ENCODE data around the gene AMPH.

AMPH gene

GRCh38 chr7:38550836-38551235 lies 80.3 kb downstream of the AMPH start:
- no peak overlapping the region for H2BK5ac ChIP-seq (ENCODE audit: low read length)
- no peak overlapping the region for H3K4me2 ChIP-seq (ENCODE audit: insufficient read depth, low read length, poor library complexity, severe bottlenecking)
- H2BK15ac ChIP-seq (ENCODE audit: low read length), result no peak overlapping the region
- H3K36me3 ChIP-seq (replicated peaks in 1 of 2; ENCODE audit: control insufficient read depth in 2 of 2, insufficient read depth in 2 of 2, low read length in 2 of 2), result no peaks in the 10 kb centered on the region
- no peak overlapping the region for H2BK12ac ChIP-seq (ENCODE audit: low read length)
- DNase-seq (ENCODE audit: low spot score), result no peak
- H3K27me3 ChIP-seq (ENCODE audit: control insufficient read depth in 3 of 3, insufficient read depth in 3 of 3, low read depth in 1 of 3, low read length in 3 of 3), result no peaks in the 10 kb centered on the region
- no peak overlapping the region for H3K23ac ChIP-seq (ENCODE audit: low read depth, low read length, poor library complexity)
- H3K9me3 ChIP-seq (replicated peaks in 1 of 2; ENCODE audit: control insufficient read depth in 2 of 2, insufficient read depth in 1 of 2, low read depth in 1 of 2, low read length in 2 of 2), result no peaks in the 10 kb centered on the region
- H3K4ac ChIP-seq (ENCODE audit: low read length), result no peak overlapping the region
- H2AK5ac ChIP-seq (ENCODE audit: low read depth, low read length), result no peak overlapping the region
- no peak overlapping the region for H2AFZ ChIP-seq (ENCODE audit: low read length)
- no peak overlapping the region for H4K91ac ChIP-seq (ENCODE audit: low read depth, low read length, poor library complexity)
- no peak overlapping the region for H3K4me3 ChIP-seq (ENCODE audit: low read length in 2 of 2)
- no CpG with 5 or more reads among the region's 3 CpGs for WGBS, 2 donors (ENCODE audit: extremely low coverage in 2 of 2, insufficient read length in 2 of 2, insufficient replicate concordance in 1 of 2)
- no peak overlapping the region for H4K8ac ChIP-seq (ENCODE audit: low read depth, low read length)
- H3K14ac ChIP-seq (ENCODE audit: low read length), result no peak overlapping the region
- H3K79me1 ChIP-seq (ENCODE audit: low read depth, low read length), result no peaks in the 10 kb centered on the region
- H3K9ac ChIP-seq (ENCODE audit: low read depth, low read length, poor library complexity), result no peak overlapping the region
- peaks cover 0 to 10% of the 10 kb centered on the region in 2 donors for H3K4me1 ChIP-seq (ENCODE audit: control insufficient read depth in 2 of 2, insufficient read depth in 1 of 2, low read depth in 1 of 2, low read length in 2 of 2)
- H3K27ac ChIP-seq (replicated peaks; ENCODE audit: low read length), result no peak overlapping the region
- H3K18ac ChIP-seq (ENCODE audit: low read length), result no peak overlapping the region
- H2BK120ac ChIP-seq (ENCODE audit: low read depth, low read length), result no peak overlapping the region

GRCh38 chr7:38548605-38549004 lies 82.6 kb downstream of the AMPH start:
- Histone ChIP-seq H4K91ac (ENCODE audit: low read depth, low read length, poor library complexity) (no peak overlapping the region), H3K27ac (replicated peaks; ENCODE audit: low read length) (no peak overlapping the region), H2BK120ac (ENCODE audit: low read depth, low read length) (no peak overlapping the region), H3K23ac (ENCODE audit: low read depth, low read length, poor library complexity) (no peak overlapping the region), H3K36me3 (replicated peaks in 1 of 2; ENCODE audit: control insufficient read depth in 2 of 2, insufficient read depth in 2 of 2, low read length in 2 of 2) (no peaks in the 10 kb centered on the region), H3K9ac (ENCODE audit: low read depth, low read length, poor library complexity) (no peak overlapping the region), H2AFZ (ENCODE audit: low read length) (no peak overlapping the region), H3K4me3 (ENCODE audit: low read length in 2 of 2) (no peak overlapping the region), H3K18ac (ENCODE audit: low read length) (no peak overlapping the region), H3K4me1 (ENCODE audit: control insufficient read depth in 2 of 2, insufficient read depth in 1 of 2, low read depth in 1 of 2, low read length in 2 of 2) (peaks cover 0 to 10% of the 10 kb centered on the region in 2 donors), H3K4ac (ENCODE audit: low read length) (no peak overlapping the region), H3K9me3 (replicated peaks in 1 of 2; ENCODE audit: control insufficient read depth in 2 of 2, insufficient read depth in 1 of 2, low read depth in 1 of 2, low read length in 2 of 2) (no peaks in the 10 kb centered on the region), H3K4me2 (ENCODE audit: insufficient read depth, low read length, poor library complexity, severe bottlenecking) (no peak overlapping the region), H2BK12ac (ENCODE audit: low read length) (no peak overlapping the region), H2AK5ac (ENCODE audit: low read depth, low read length) (no peak overlapping the region), H2BK5ac (ENCODE audit: low read length) (no peak overlapping the region), H3K27me3 (ENCODE audit: control insufficient read depth in 3 of 3, insufficient read depth in 3 of 3, low read depth in 1 of 3, low read length in 3 of 3) (no peaks in the 10 kb centered on the region), H3K14ac (ENCODE audit: low read length) (no peak overlapping the region), H3K79me1 (ENCODE audit: low read depth, low read length) (no peaks in the 10 kb centered on the region), H4K8ac (ENCODE audit: low read depth, low read length) (no peak overlapping the region), H2BK15ac (ENCODE audit: low read length) (no peak overlapping the region)
- no peak for DNase-seq (ENCODE audit: low spot score)
- WGBS, 2 donors (ENCODE audit: extremely low coverage in 2 of 2, insufficient read length in 2 of 2, insufficient replicate concordance in 1 of 2), result no CpG with 5 or more reads among the region's 7 CpGs

- Histone ChIP-seq H3K4me2 (ENCODE audit: insufficient read depth, low read length, poor library complexity, severe bottlenecking) (no peak overlapping the region), H4K91ac (ENCODE audit: low read depth, low read length, poor library complexity) (no peak overlapping the region), H2AK5ac (ENCODE audit: low read depth, low read length) (no peak overlapping the region), H2AFZ (ENCODE audit: low read length) (no peak overlapping the region), H2BK120ac (ENCODE audit: low read depth, low read length) (no peak overlapping the region), H2BK5ac (ENCODE audit: low read length) (no peak overlapping the region), H3K79me1 (ENCODE audit: low read depth, low read length) (no peaks in the 10 kb centered on the region), H4K8ac (ENCODE audit: low read depth, low read length) (no peak overlapping the region), H3K4me1 (ENCODE audit: control insufficient read depth in 2 of 2, insufficient read depth in 1 of 2, low read depth in 1 of 2, low read length in 2 of 2) (peaks cover 0 to 10% of the 10 kb centered on the region in 2 donors), H2BK12ac (ENCODE audit: low read length) (no peak overlapping the region), H3K27me3 (ENCODE audit: control insufficient read depth in 3 of 3, insufficient read depth in 3 of 3, low read depth in 1 of 3, low read length in 3 of 3) (no peaks in the 10 kb centered on the region), H3K23ac (ENCODE audit: low read depth, low read length, poor library complexity) (no peak overlapping the region), H3K14ac (ENCODE audit: low read length) (no peak overlapping the region), H3K36me3 (replicated peaks in 1 of 2; ENCODE audit: control insufficient read depth in 2 of 2, insufficient read depth in 2 of 2, low read length in 2 of 2) (no peaks in the 10 kb centered on the region), H3K4ac (ENCODE audit: low read length) (no peak overlapping the region), H3K18ac (ENCODE audit: low read length) (no peak overlapping the region), H3K27ac (replicated peaks; ENCODE audit: low read length) (no peak overlapping the region), H2BK15ac (ENCODE audit: low read length) (no peak overlapping the region), H3K9ac (ENCODE audit: low read depth, low read length, poor library complexity) (no peak overlapping the region), H3K9me3 (replicated peaks in 1 of 2; ENCODE audit: control insufficient read depth in 2 of 2, insufficient read depth in 1 of 2, low read depth in 1 of 2, low read length in 2 of 2) (no peaks in the 10 kb centered on the region), H3K4me3 (ENCODE audit: low read length in 2 of 2) (no peak overlapping the region)
- DNase-seq (ENCODE audit: low spot score), result no peak
- WGBS, 2 donors (ENCODE audit: extremely low coverage in 2 of 2, insufficient read length in 2 of 2, insufficient replicate concordance in 1 of 2), result no CpG with 5 or more reads among the region's 4 CpGs
Measured at GRCh38 chr7:38546763-38547162, 84.4 kb downstream of the AMPH start.

DNA sequence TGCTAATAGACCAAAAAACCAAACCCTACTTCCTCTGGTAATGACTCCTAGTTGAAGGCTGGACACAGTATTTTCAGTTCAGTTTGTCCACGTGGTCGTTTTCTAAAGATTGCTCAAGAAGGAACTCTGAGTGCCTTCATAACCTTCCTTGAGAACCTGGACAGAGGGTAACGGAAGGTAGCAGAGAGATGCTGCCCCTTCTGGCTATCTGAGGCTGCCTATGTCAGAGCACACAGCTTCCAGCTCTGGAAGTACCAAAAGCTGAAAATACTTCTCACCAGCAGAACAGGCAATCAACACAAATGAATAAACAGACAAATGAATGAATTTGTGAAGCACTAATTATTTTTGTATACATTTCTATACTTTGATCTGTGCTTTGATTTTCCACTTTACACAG lies 85.2 kb downstream of the AMPH start:
- no CpG with 5 or more reads among the region's 3 CpGs for WGBS, 2 donors (ENCODE audit: extremely low coverage in 2 of 2, insufficient read length in 2 of 2, insufficient replicate concordance in 1 of 2)
- no peak overlapping the region for H2BK15ac ChIP-seq (ENCODE audit: low read length)
- no peaks in the 10 kb centered on the region for H3K36me3 ChIP-seq (replicated peaks in 1 of 2; ENCODE audit: control insufficient read depth in 2 of 2, insufficient read depth in 2 of 2, low read length in 2 of 2)

More for the DNA sequence above, 85.2 kb downstream of the AMPH start:
- no peak overlapping the region for H2AFZ ChIP-seq (ENCODE audit: low read length)
- no peak overlapping the region for H2AK5ac ChIP-seq (ENCODE audit: low read depth, low read length)
- H3K4me1 ChIP-seq (ENCODE audit: control insufficient read depth in 2 of 2, insufficient read depth in 1 of 2, low read depth in 1 of 2, low read length in 2 of 2), result peaks cover 0 to 10% of the 10 kb centered on the region in 2 donors
- no peak overlapping the region for H3K14ac ChIP-seq (ENCODE audit: low read length)
- H3K23ac ChIP-seq (ENCODE audit: low read depth, low read length, poor library complexity), result no peak overlapping the region
- no peaks in the 10 kb centered on the region for H3K27me3 ChIP-seq (ENCODE audit: control insufficient read depth in 3 of 3, insufficient read depth in 3 of 3, low read depth in 1 of 3, low read length in 3 of 3)
- no peak overlapping the region for H4K91ac ChIP-seq (ENCODE audit: low read depth, low read length, poor library complexity)
- H3K9ac ChIP-seq (ENCODE audit: low read depth, low read length, poor library complexity), result no peak overlapping the region
- no peak overlapping the region for H2BK5ac ChIP-seq (ENCODE audit: low read length)
- H3K18ac ChIP-seq (ENCODE audit: low read length), result no peak overlapping the region
- no peak overlapping the region for H2BK12ac ChIP-seq (ENCODE audit: low read length)
- H3K4me3 ChIP-seq (ENCODE audit: low read length in 2 of 2), result no peak overlapping the region
- no peak overlapping the region for H2BK120ac ChIP-seq (ENCODE audit: low read depth, low read length)
- H3K4me2 ChIP-seq (ENCODE audit: insufficient read depth, low read length, poor library complexity, severe bottlenecking), result no peak overlapping the region
- H3K27ac ChIP-seq (replicated peaks; ENCODE audit: low read length), result no peak overlapping the region
- no peak for DNase-seq (ENCODE audit: low spot score)
- H3K4ac ChIP-seq (ENCODE audit: low read length), result no peak overlapping the region
- no peak overlapping the region for H4K8ac ChIP-seq (ENCODE audit: low read depth, low read length)
- no peaks in the 10 kb centered on the region for H3K79me1 ChIP-seq (ENCODE audit: low read depth, low read length)
- no peaks in the 10 kb centered on the region for H3K9me3 ChIP-seq (replicated peaks in 1 of 2; ENCODE audit: control insufficient read depth in 2 of 2, insufficient read depth in 1 of 2, low read depth in 1 of 2, low read length in 2 of 2)
